HG03469 (cell line): ENCODE measurements around the gene SIGLEC9.

ENCODE experiments used
- ATAC-seq: cut with Tn5 transposase; IDR thresholded peaks from one replicate; pipeline ENCODE4 v1.9.1; 2021; ENCODE audit warnings: mild to moderate bottlenecking, moderate library complexity, moderate number of reproducible peaks; ENCODE audit not compliant: unreplicated experiment

The SIGLEC9 gene

GRCh38 chr19:51096473-51097165 is 28.1 kb upstream of the SIGLEC9 start:
- no peak for ATAC-seq

GRCh38 chr19:51097166-51097738 is 27.5 kb upstream of the SIGLEC9 start:
- ATAC-seq = no peak

- no peak for ATAC-seq
Measured at GRCh38 chr19:51097796-51098195, 26.9 kb upstream of the SIGLEC9 start.

GRCh38 chr19:51098365-51099046 is 26.2 kb upstream of the SIGLEC9 start:
- ATAC-seq = no peak

GRCh38 chr19:51099047-51099382 is 25.7 kb upstream of the SIGLEC9 start:
- no peak for ATAC-seq

- ATAC-seq = no peak
Measured at GRCh38 chr19:51100601-51101000, 24.1 kb upstream of the SIGLEC9 start.

- no peak for ATAC-seq
Measured at GRCh38 chr19:51101171-51101865, 23.4 kb upstream of the SIGLEC9 start.

- no peak for ATAC-seq
Measured at GRCh38 chr19:51102991-51103390, 21.7 kb upstream of the SIGLEC9 start.

- no peak for ATAC-seq
Measured at GRCh38 chr19:51103926-51104341, 20.8 kb upstream of the SIGLEC9 start.

GRCh38 chr19:51107406-51108065 is 17.2 kb upstream of the SIGLEC9 start:
- ATAC-seq = no peak

- peak; percentile 80 for ATAC-seq
Measured at GRCh38 chr19:51108066-51108804, 16.5 kb upstream of the SIGLEC9 start, which contains the start of gene CTU1. CTU1 (minus strand) TSS chr19:51108409; CDS start chr19:51104569, 3,840 bp downstream.

- peak; percentile 12 for ATAC-seq
Measured at GRCh38 chr19:51108805-51109146, 15.9 kb upstream of the SIGLEC9 start.

- no peak for ATAC-seq
Measured at GRCh38 chr19:51110666-51110971, 14.1 kb upstream of the SIGLEC9 start.

GRCh38 chr19:51111606-51112005 is 13.1 kb upstream of the SIGLEC9 start:
- no peak for ATAC-seq

GRCh38 chr19:51114087-51114729 is 10.5 kb upstream of the SIGLEC9 start:
- no peak for ATAC-seq

GRCh38 chr19:51116736-51117286 is 7.9 kb upstream of the SIGLEC9 start:
- ATAC-seq = no peak

GRCh38 chr19:51119101-51119500 is 5.6 kb upstream of the SIGLEC9 start:
- no peak for ATAC-seq

GRCh38 chr19:51119611-51120010 is 5.1 kb upstream of the SIGLEC9 start:
- ATAC-seq = no peak

- no peak for ATAC-seq
Measured at GRCh38 chr19:51120160-51120559, 4.5 kb upstream of the SIGLEC9 start.

- ATAC-seq = no peak
Measured at GRCh38 chr19:51121257-51121656, 3.4 kb upstream of the SIGLEC9 start.
